Measurements from ENCODE around the gene GPSM1. TPM values are rescaled to one million over a fixed set of nuclear protein-coding genes. Genes with fewer than 3 reads are reported as not detected.

Gene GPSM1
- total and polyA plus RNA-seq, 7 donors, result 2.3 to 16.1 (median 5.0) TPM

- H3K27ac ChIP-seq, result no peak overlapping the region
- intact Hi-C loops (cut with DNase I), result no loop called here
- 83 to 93% methylated on average over 6 of the region's 6 CpGs for WGBS, 2 donors
- H3K36me3 ChIP-seq, result no peaks in the 10 kb centered on the region
- peaks cover 0 to 71% (median 14%) of the 10 kb centered on the region in 3 donors for H3K27me3 ChIP-seq
- DNase-seq, result no peak
- H3K9me3 ChIP-seq, result no peaks in the 10 kb centered on the region
- H3K4me3 ChIP-seq, result no peak overlapping the region
- TF ChIP-seq POLR2AphosphoS5 (IDR thresholded peaks at IDR 0.05) (no peak), EP300 (IDR thresholded peaks at IDR 0.05) (no peak), POLR2A (IDR thresholded peaks at IDR 0.05) (no peak), CTCF (IDR thresholded peaks at IDR 0.05) (no peak)
- H3K4me1 ChIP-seq, result peaks cover 0 to 8% (median 6%) of the 10 kb centered on the region in 4 donors
Observed at GRCh38 chr9:136279471-136279870, 47.9 kb upstream of the GPSM1 start.

DNA sequence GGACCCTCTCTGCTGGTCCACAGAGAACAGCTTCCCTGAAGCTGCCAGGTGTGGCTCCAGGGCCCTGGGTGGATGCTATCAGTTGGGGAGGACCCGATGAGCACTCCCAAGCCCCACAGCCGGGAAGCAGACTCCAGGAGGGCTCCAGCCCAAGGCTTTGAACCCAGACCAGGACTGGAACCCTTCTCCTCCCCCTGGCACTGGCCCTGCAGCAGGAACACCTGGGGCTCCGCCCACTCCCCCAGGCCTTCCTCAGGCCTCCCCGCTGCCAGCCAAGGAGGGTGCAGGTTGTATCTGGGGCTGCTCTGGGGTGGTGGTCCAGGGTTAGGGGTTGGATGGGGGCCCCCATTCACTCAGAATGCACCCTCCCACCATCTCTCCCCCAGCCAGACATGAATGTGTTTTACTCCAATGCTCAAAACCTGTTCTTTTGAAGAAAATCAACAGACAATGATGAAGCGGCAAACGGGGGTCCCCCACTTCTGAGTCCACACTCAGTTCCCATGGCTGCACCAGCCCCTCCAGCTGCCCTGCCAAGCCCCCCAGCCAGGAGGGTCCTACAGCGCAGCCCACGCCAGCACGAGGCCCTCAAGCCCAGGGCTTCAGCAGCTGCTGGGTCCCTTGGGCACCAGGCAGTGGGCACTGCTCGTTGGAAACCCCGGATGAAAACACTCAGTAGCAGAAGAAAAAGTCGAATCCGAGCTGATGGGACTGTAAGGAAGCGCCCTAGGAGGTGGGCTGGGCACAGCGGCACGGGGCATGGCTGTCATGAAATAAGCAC lies 46.6 kb upstream of the GPSM1 start:
- intact Hi-C loops (cut with DNase I), result no loop called here
- no peak overlapping the region for H3K27ac ChIP-seq
- no peak for TF ChIP-seq POLR2A (IDR thresholded peaks at IDR 0.05)
- no peak for TF ChIP-seq CTCF (IDR thresholded peaks at IDR 0.05)
- TF ChIP-seq EP300 (IDR thresholded peaks at IDR 0.05), result no peak
- TF ChIP-seq POLR2AphosphoS5 (IDR thresholded peaks at IDR 0.05), result no peak
- WGBS, 2 donors, result 86 to 90% methylated on average over 16 of the region's 16 CpGs
- no peaks in the 10 kb centered on the region for H3K9me3 ChIP-seq
- no peaks in the 10 kb centered on the region for H3K36me3 ChIP-seq
- no peak for DNase-seq
- H3K27me3 ChIP-seq, result peaks cover 0 to 77% (median 25%) of the 10 kb centered on the region in 3 donors
- no peak overlapping the region for H3K4me3 ChIP-seq
- H3K4me1 ChIP-seq, result peaks cover 0 to 8% (median 6%) of the 10 kb centered on the region in 4 donors

DNA sequence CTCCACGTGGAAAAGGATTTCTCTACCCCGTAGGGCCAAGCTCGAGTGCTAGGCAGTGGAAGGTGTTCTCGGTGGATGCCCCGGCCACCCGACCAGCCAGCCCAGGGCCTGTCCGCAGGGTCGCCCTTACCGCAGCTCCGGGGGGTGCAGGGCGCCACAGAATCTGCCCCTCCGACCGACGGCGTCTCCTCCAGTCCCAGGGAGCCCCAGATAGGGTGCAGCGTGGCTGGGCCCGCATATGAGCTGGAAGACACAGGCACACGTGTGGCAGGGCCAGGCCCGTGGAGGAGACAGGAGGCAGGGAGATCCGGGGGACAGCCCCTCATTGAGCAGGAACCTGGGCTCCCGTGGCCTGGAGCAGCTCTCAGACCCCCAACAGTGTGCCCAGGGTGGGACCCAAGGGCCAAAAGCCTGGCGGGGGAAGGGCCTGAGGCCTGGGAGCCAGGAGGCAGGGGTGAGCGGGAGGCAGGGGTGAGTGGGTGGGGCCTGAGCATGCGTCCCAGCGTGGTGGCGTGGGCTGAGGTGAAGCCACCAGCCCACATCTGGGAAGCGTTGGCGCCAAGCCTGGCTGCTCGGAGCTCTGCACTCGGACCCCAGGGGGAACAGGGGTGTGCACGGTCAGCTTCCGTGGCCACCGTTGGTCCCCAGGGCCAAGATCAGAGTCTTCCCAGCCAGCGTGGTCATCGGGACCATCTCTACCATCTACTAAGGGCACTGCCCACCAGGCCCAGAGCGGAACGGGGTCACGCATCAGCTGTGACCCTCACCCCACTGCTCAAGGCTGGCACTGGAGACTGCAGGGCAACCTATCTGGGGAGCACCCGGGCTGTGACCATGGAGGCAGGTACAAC lies 45.7 kb upstream of the GPSM1 start:
- H3K27me3 ChIP-seq, result peaks cover 0 to 77% (median 32%) of the 10 kb centered on the region in 3 donors

GRCh38 chr9:136282272-136282861 lies 45.0 kb upstream of the GPSM1 start:
- intact Hi-C loops (cut with DNase I), result no loop called here
- Histone ChIP-seq H3K27me3 (peaks cover 0 to 79% (median 36%) of the 10 kb centered on the region in 3 donors), H3K36me3 (no peaks in the 10 kb centered on the region), H3K27ac (no peak overlapping the region), H3K4me1 (peaks cover 0 to 8% (median 6%) of the 10 kb centered on the region in 4 donors), H3K4me3 (no peak overlapping the region), H3K9me3 (no peaks in the 10 kb centered on the region)
- no peak for TF ChIP-seq POLR2A (IDR thresholded peaks at IDR 0.05)
- no peak for TF ChIP-seq CTCF (IDR thresholded peaks at IDR 0.05)
- no peak for TF ChIP-seq POLR2AphosphoS5 (IDR thresholded peaks at IDR 0.05)
- no peak for TF ChIP-seq EP300 (IDR thresholded peaks at IDR 0.05)
- DNase-seq, result no peak
- WGBS, 2 donors, result 27 to 46% methylated on average over 14 of the region's 14 CpGs

More for the DNA sequence above, 45.7 kb upstream of the GPSM1 start:
- H3K4me1 ChIP-seq, result peaks cover 0 to 8% (median 6%) of the 10 kb centered on the region in 4 donors
- H3K27ac ChIP-seq, result no peak overlapping the region
- DNase-seq, result no peak
- no peak overlapping the region for H3K4me3 ChIP-seq
- 83 to 87% methylated on average over 39 of the region's 39 CpGs for WGBS, 2 donors
- H3K36me3 ChIP-seq, result no peaks in the 10 kb centered on the region
- H3K9me3 ChIP-seq, result no peaks in the 10 kb centered on the region
- intact Hi-C loops (cut with DNase I), result no loop called here
- no peak for TF ChIP-seq POLR2AphosphoS5 (IDR thresholded peaks at IDR 0.05)
- no peak for TF ChIP-seq CTCF (IDR thresholded peaks at IDR 0.05)
- TF ChIP-seq EP300 (IDR thresholded peaks at IDR 0.05), result no peak
- no peak for TF ChIP-seq POLR2A (IDR thresholded peaks at IDR 0.05)

Measured in sigmoid colon (tissue), 7 donors.